ENCODE data around the gene OTOGL. TPM values are rescaled to one million over a fixed set of nuclear protein-coding genes. Genes with fewer than 3 reads are reported as not detected.

The OTOGL gene
- total RNA-seq, 1 donor from 2014 or later, result 0.09 TPM

- Histone ChIP-seq H3K36me3 (no peaks in the 10 kb centered on the region), H3K27ac (no peak overlapping the region), H3K9me3 (no peaks in the 10 kb centered on the region), H3K4me1 (no peaks in the 10 kb centered on the region), H3K4me3 (no peak overlapping the region), H3K27me3 (no peaks in the 10 kb centered on the region)
- no peak for DNase-seq
- TF ChIP-seq, protein P1, sequence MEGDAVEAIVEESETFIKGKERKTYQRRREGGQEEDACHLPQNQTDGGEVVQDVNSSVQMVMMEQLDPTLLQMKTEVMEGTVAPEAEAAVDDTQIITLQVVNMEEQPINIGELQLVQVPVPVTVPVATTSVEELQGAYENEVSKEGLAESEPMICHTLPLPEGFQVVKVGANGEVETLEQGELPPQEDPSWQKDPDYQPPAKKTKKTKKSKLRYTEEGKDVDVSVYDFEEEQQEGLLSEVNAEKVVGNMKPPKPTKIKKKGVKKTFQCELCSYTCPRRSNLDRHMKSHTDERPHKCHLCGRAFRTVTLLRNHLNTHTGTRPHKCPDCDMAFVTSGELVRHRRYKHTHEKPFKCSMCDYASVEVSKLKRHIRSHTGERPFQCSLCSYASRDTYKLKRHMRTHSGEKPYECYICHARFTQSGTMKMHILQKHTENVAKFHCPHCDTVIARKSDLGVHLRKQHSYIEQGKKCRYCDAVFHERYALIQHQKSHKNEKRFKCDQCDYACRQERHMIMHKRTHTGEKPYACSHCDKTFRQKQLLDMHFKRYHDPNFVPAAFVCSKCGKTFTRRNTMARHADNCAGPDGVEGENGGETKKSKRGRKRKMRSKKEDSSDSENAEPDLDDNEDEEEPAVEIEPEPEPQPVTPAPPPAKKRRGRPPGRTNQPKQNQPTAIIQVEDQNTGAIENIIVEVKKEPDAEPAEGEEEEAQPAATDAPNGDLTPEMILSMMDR (IDR thresholded peaks at IDR 0.05), result no peak
- no peak for ATAC-seq
- intact Hi-C loops (cut with DNase I), result no loop called here
These were observed 102.6 kb downstream of the OTOGL start for GRCh38 chr12:80201908-80202307.

DNA sequence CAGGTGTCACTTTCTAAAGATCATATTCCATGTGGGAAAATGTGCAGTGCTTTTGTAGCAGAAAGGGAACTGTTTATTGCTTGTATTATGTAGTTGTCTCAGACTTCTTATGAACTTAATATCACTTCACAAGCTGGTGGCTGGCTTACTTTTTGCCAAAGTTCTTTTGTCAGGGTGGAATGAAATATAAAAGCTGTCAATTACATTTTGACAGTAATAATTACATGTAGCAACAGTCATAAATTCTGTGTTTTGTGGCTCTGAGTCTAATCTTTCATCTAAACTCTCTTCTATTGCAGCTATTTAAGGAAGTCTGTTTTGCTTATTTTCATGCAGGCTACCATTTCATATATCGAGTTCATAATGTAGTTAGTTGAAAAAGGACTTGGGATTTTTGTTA lies 106.6 kb downstream of the OTOGL start:
- no peak overlapping the region for H3K4me3 ChIP-seq
- H3K27me3 ChIP-seq, result no peaks in the 10 kb centered on the region
- no peaks in the 10 kb centered on the region for H3K36me3 ChIP-seq
- no peaks in the 10 kb centered on the region for H3K4me1 ChIP-seq
- TF ChIP-seq, protein P1 (IDR thresholded peaks at IDR 0.05), result no peak
- H3K9me3 ChIP-seq, result no peaks in the 10 kb centered on the region
- ATAC-seq, result no peak
- intact Hi-C loops (cut with DNase I), result no loop called here
- no peak overlapping the region for H3K27ac ChIP-seq
- DNase-seq, result no peak

DNA sequence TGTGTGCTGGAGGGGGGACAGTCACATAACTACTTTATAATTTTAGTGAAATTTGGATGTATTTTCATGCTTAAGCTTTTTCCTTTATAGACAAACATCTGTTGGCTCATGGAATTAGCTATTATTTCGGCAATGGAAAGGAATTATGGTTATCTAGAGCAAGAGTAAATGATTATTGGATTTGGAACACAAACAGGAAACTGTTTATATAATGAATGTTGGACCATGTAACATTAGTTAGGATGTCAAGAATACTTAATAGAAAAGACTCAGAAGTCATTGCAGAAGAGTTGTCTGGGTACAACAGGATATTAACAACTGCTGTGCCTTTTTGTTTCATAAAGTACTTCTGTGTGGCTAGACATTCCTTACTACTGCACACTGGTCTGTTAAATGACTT lies 108.7 kb downstream of the OTOGL start:
- intact Hi-C loops (cut with DNase I), result no loop called here

GRCh38 chr12:80211671-80212070 lies 112.3 kb downstream of the OTOGL start:
- DNase-seq, result no peak
- H3K27ac ChIP-seq, result no peak overlapping the region
- TF ChIP-seq, protein P1 (IDR thresholded peaks at IDR 0.05), result no peak
- intact Hi-C loops (cut with DNase I), result no loop called here
- no peaks in the 10 kb centered on the region for H3K27me3 ChIP-seq
- H3K36me3 ChIP-seq, result no peaks in the 10 kb centered on the region
- no peaks in the 10 kb centered on the region for H3K9me3 ChIP-seq
- H3K4me1 ChIP-seq, result no peaks in the 10 kb centered on the region
- no peak for ATAC-seq
- H3K4me3 ChIP-seq, result no peak overlapping the region

More for the DNA sequence above, 108.7 kb downstream of the OTOGL start:
- no peaks in the 10 kb centered on the region for H3K4me1 ChIP-seq
- TF ChIP-seq, protein P1 (IDR thresholded peaks at IDR 0.05), result no peak
- no peaks in the 10 kb centered on the region for H3K27me3 ChIP-seq
- H3K36me3 ChIP-seq, result no peaks in the 10 kb centered on the region
- no peak overlapping the region for H3K4me3 ChIP-seq
- ATAC-seq (no peak), DNase-seq (no peak)
- no peaks in the 10 kb centered on the region for H3K9me3 ChIP-seq
- H3K27ac ChIP-seq, result no peak overlapping the region

DNA sequence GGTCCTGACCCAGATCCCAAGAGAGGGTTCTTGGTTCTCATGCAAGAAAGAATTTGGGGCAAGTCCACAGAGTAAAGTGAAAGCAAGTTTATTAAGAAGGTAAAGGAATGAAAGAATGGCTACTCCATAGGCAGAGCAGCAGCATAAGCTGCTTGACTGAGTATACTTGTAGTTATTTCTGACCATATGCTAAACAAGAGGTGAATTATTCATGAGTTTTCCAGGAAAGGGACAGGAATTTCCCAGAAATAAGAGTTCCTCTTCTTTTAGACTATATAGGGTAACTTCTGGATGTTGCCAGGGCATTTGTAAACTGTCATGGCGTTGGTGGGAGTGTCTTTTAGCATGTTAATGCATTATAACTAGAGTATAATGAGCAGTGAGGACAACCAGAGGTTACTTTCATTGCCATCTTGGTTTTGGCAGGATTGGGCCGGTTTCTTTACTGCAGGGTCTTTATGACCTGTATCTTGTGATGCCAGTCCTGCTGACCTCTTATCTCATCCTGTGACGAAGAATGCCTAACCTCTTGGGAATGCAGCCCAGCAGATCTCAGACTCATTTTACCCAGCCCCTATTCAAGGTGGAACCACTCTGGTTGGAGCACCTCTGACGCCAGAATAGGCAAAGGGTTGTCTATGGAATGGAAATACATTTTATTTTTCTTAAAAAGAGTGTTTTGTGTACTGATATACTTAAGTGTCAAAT lies 113.8 kb downstream of the OTOGL start:
- intact Hi-C loops (cut with DNase I), result no loop called here
- no peak for ATAC-seq
- H3K27me3 ChIP-seq, result no peaks in the 10 kb centered on the region
- H3K36me3 ChIP-seq, result no peaks in the 10 kb centered on the region
- no peak for DNase-seq
- no peak overlapping the region for H3K27ac ChIP-seq
- no peaks in the 10 kb centered on the region for H3K4me1 ChIP-seq
- no peaks in the 10 kb centered on the region for H3K9me3 ChIP-seq
- no peak overlapping the region for H3K4me3 ChIP-seq
- TF ChIP-seq, protein P1 (IDR thresholded peaks at IDR 0.05), result no peak

DNA sequence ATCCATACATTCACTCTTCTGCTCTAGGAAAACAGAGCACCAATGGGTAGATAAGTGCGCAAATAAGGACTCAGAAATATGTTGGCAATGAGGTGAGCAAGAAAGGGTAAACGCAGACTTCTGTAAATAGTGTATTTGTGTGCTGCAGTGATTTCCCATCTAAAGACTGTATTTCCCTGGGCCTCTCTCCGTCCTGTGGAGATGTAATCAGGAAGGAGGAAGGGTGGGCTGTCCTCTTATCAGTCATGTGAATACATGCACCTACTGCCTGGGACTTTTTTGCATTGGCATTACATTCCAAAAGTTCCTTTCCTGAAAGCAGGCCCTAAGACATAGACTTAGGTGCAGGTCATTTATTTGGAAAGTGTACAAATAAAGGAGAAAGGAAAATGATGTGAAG lies 114.5 kb downstream of the OTOGL start:
- TF ChIP-seq, protein P1 (IDR thresholded peaks at IDR 0.05), result no peak
- Histone ChIP-seq H3K4me1 (no peaks in the 10 kb centered on the region), H3K9me3 (no peaks in the 10 kb centered on the region), H3K4me3 (no peak overlapping the region), H3K27ac (no peak overlapping the region), H3K27me3 (no peaks in the 10 kb centered on the region), H3K36me3 (no peaks in the 10 kb centered on the region)
- intact Hi-C loops (cut with DNase I), result no loop called here
- ATAC-seq (no peak), DNase-seq (no peak)
